ENCODE results near the gene KCTD5. TPM values are rescaled to one million over a fixed set of nuclear protein-coding genes. Genes with fewer than 3 reads are reported as not detected.

KCTD5 gene
- polyA plus RNA-seq, 1 donor (not counting 4 experiments of a cell fraction or from before 2014, with no cell fraction given), result 29.0 TPM

DNA sequence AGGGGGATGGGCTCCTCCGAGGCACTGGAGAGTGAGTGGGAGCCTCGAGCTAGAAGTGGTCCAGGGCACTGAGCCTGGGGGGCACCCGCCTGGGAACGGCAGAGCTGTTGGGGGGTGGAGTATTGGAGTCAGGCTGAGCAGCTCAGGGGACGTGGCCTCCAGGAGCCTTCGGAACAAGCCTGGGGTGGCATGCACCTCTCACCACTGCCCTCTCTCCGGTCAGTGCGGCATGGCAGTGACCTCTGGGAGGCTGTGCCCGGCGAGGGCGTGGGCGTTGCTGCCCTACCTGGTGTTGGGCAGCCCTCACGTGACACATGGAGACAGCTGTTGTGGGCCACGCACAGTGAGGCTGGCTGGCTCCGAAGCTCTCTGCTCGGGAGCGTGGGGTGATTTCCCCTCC lies 23.8 kb downstream of the KCTD5 start:
- DNase-seq (ENCODE audit: low read depth, low spot score), result no peak
- H3K9me3 ChIP-seq (ENCODE audit: control insufficient read depth, low read depth, low read length), result no peaks in the 10 kb centered on the region
- no peaks in the 10 kb centered on the region for H3K27me3 ChIP-seq (ENCODE audit: control insufficient read depth, extremely low read depth, insufficient read depth, low read length)
- no peaks in the 10 kb centered on the region for H3K4me1 ChIP-seq (ENCODE audit: control insufficient read depth, extremely low read depth, insufficient read depth, low read length)
- peaks cover 9 to 47% of the 10 kb centered on the region in 2 experiments for H3K36me3 ChIP-seq (ENCODE audit: control insufficient read depth in 2 of 2, extremely low read depth in 1 of 2, insufficient read depth in 2 of 2, low read length in 2 of 2)
- no peaks in the 10 kb centered on the region for H4K20me1 ChIP-seq (ENCODE audit: control insufficient read depth, extremely low read depth, insufficient read depth, low read length)
- TF ChIP-seq CTCF (optimal IDR thresholded peaks at IDR 0.05 in 1 of 3, IDR thresholded peaks at IDR 0.05 in 1 of 3, conservative IDR thresholded peaks at IDR 0.05 in 1 of 3; ENCODE audit: extremely low read depth in 1 of 3, insufficient read depth in 2 of 3, low read length in 3 of 3), result no peak
- no peak for TF ChIP-seq EZH2 (IDR thresholded peaks at IDR 0.05; ENCODE audit: low read length)
- no peak for FAIRE-seq
- dilution Hi-C loops (cut with MboI; ENCODE audit: extremely low pct_ligation_motif_present, low sequenced_read_pairs), result no loop called here
- H3K4me3 ChIP-seq (ENCODE audit: control insufficient read depth in 2 of 3, extremely low read depth in 1 of 3, insufficient read depth in 2 of 3, low read depth in 1 of 3, low read length in 3 of 3), result no peak overlapping the region
- H3K27ac ChIP-seq (ENCODE audit: control insufficient read depth, insufficient read depth, low read length), result no peak overlapping the region
- H3K4me2 ChIP-seq (ENCODE audit: control insufficient read depth, extremely low read depth, insufficient read depth, low read depth, low read length), result no peak overlapping the region
- H3K9ac ChIP-seq (ENCODE audit: control insufficient read depth, extremely low read depth, insufficient read depth, low read length), result no peak overlapping the region
- H2AFZ ChIP-seq (ENCODE audit: control insufficient read depth, low read length), result no peak overlapping the region
- no peaks in the 10 kb centered on the region for H3K9me1 ChIP-seq (ENCODE audit: control insufficient read depth, extremely low read depth, insufficient read depth, low read length)
- no peaks in the 10 kb centered on the region for H3K79me2 ChIP-seq (ENCODE audit: control insufficient read depth, insufficient read depth, low read length)

DNA sequence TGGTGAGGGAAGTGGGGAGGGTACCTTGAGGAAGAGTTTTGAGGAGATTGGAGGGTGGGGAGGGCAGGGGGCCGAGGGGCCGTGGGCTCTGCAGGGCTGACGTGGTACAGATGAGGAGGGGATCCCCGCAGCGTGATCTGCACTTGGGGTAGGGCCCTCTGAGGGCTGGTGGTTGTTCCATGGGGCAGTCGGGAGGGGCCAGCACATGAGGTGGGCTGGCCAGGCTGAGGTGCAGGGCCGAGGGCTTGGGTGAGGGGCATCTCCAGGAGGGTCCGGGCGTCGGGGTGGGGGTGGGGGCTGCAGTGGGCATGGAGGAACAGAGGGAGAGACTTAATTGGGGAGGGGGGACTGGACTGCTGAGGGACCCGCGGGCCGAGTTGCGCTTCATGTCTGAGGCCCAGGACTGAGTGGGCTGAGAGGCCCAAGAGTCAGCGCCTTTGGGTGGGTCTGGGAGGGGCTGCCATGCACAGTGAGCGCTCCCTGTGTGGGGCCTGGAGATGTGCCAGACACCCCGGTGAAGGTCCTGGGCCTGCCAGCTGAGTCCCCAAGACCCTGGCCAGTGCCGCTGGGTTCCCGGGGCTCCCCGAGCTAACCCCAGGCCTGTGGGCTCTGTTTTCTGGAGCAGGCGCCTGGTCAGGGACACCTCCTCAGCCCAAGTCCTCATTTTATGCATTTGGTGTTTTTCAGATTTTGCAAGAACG lies 24.4 kb downstream of the KCTD5 start:
- Histone ChIP-seq H4K20me1 (ENCODE audit: control insufficient read depth, extremely low read depth, insufficient read depth, low read length) (no peaks in the 10 kb centered on the region), H3K36me3 (ENCODE audit: control insufficient read depth in 2 of 2, extremely low read depth in 1 of 2, insufficient read depth in 2 of 2, low read length in 2 of 2) (peaks cover 8 to 41% of the 10 kb centered on the region in 2 experiments)
- dilution Hi-C loops (cut with MboI; ENCODE audit: extremely low pct_ligation_motif_present, low sequenced_read_pairs), result no loop called here

More for the DNA sequence above, 24.4 kb downstream of the KCTD5 start:
- no peak overlapping the region for H3K4me3 ChIP-seq (ENCODE audit: control insufficient read depth in 2 of 3, extremely low read depth in 1 of 3, insufficient read depth in 2 of 3, low read depth in 1 of 3, low read length in 3 of 3)
- no peak for TF ChIP-seq CTCF (optimal IDR thresholded peaks at IDR 0.05 in 1 of 3, IDR thresholded peaks at IDR 0.05 in 1 of 3, conservative IDR thresholded peaks at IDR 0.05 in 1 of 3; ENCODE audit: extremely low read depth in 1 of 3, insufficient read depth in 2 of 3, low read length in 3 of 3)
- no peak for TF ChIP-seq EZH2 (IDR thresholded peaks at IDR 0.05; ENCODE audit: low read length)
- no peaks in the 10 kb centered on the region for H3K27me3 ChIP-seq (ENCODE audit: control insufficient read depth, extremely low read depth, insufficient read depth, low read length)
- H3K4me1 ChIP-seq (ENCODE audit: control insufficient read depth, extremely low read depth, insufficient read depth, low read length), result no peaks in the 10 kb centered on the region
- no peak overlapping the region for H3K9ac ChIP-seq (ENCODE audit: control insufficient read depth, extremely low read depth, insufficient read depth, low read length)
- H3K9me1 ChIP-seq (ENCODE audit: control insufficient read depth, extremely low read depth, insufficient read depth, low read length), result no peaks in the 10 kb centered on the region
- no peaks in the 10 kb centered on the region for H3K79me2 ChIP-seq (ENCODE audit: control insufficient read depth, insufficient read depth, low read length)
- FAIRE-seq (no peak), DNase-seq (ENCODE audit: low read depth, low spot score) (no peak)
- H2AFZ ChIP-seq (ENCODE audit: control insufficient read depth, low read length), result no peak overlapping the region
- H3K9me3 ChIP-seq (ENCODE audit: control insufficient read depth, low read depth, low read length), result no peaks in the 10 kb centered on the region
- H3K4me2 ChIP-seq (ENCODE audit: control insufficient read depth, extremely low read depth, insufficient read depth, low read depth, low read length), result no peak overlapping the region
- no peak overlapping the region for H3K27ac ChIP-seq (ENCODE audit: control insufficient read depth, insufficient read depth, low read length)

Measured in keratinocyte (primary cell).